ENCODE results near the gene ZRANB2. TPM values are rescaled to one million over a fixed set of nuclear protein-coding genes. Genes with fewer than 3 reads are reported as not detected.

ZRANB2 gene
- total and polyA plus RNA-seq, 2 of the 4 experiments (the other 2 are of a cell fraction) = 23.7 to 67.2 TPM

- TF ChIP-seq BHLHE40 (IDR thresholded peaks at IDR 0.05; ENCODE audit: low read depth, low read length) = no peak
These were observed 7.9 kb upstream of the ZRANB2 start (continued) for GRCh38 chr1:71088645-71089287.

- H3K9me3 ChIP-seq (ENCODE audit: control insufficient read depth, insufficient read depth, low read length) = no peaks in the 10 kb centered on the region
- no peak overlapping the region for H2AK9ac ChIP-seq (replicated peaks; ENCODE audit: low read depth, low read length, poor library complexity)
- BruUV-seq (replicated peaks) = no TSS peak
- H4K8ac ChIP-seq (ENCODE audit: low read depth in 2 of 2, low read length in 2 of 2) = no peak overlapping the region
- no peaks in the 10 kb centered on the region for H3K36me3 ChIP-seq (ENCODE audit: control insufficient read depth, insufficient read depth, low read length)
- ChIA-PET POLR2A (ENCODE audit: unreplicated experiment) (no interaction called here), CTCF (no interaction called here)
- no peak overlapping the region for H2BK20ac ChIP-seq (ENCODE audit: low read depth, low read length)
- H2AFZ ChIP-seq (replicated peaks; ENCODE audit: low read length, poor library complexity) = no peak overlapping the region
- no peak overlapping the region for H3K18ac ChIP-seq (ENCODE audit: low read depth, low read length)
- TF ChIP-seq, protein P1, sequence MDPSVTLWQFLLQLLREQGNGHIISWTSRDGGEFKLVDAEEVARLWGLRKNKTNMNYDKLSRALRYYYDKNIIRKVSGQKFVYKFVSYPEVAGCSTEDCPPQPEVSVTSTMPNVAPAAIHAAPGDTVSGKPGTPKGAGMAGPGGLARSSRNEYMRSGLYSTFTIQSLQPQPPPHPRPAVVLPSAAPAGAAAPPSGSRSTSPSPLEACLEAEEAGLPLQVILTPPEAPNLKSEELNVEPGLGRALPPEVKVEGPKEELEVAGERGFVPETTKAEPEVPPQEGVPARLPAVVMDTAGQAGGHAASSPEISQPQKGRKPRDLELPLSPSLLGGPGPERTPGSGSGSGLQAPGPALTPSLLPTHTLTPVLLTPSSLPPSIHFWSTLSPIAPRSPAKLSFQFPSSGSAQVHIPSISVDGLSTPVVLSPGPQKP (IDR thresholded peaks at IDR 0.05; ENCODE audit: borderline replicate concordance, low read depth, low read length) = no peak
- TF ChIP-seq SMC3 (IDR thresholded peaks at IDR 0.05; ENCODE audit: low read depth, low read length) (no peak), RCOR1 (IDR thresholded peaks at IDR 0.05; ENCODE audit: insufficient replicate concordance, low read length) (no peak), MAZ (IDR thresholded peaks at IDR 0.05; ENCODE audit: borderline replicate concordance, low read depth, low read length) (no peak), CEBPB (IDR thresholded peaks at IDR 0.05; ENCODE audit: low read depth, low read length) (no peak), CHD1 (IDR thresholded peaks at IDR 0.05; ENCODE audit: low read depth, low read length) (no peak), POLR2A (IDR thresholded peaks at IDR 0.05; ENCODE audit: low read depth, low read length) (no peak), NFE2L2 (IDR thresholded peaks at IDR 0.05; ENCODE audit: low read depth, low read length) (no peak), RAD21 (IDR thresholded peaks at IDR 0.05; ENCODE audit: low read length) (no peak), RFX5 (IDR thresholded peaks at IDR 0.05; ENCODE audit: low read depth, low read length) (no peak)
- TF ChIP-seq, protein P2, sequence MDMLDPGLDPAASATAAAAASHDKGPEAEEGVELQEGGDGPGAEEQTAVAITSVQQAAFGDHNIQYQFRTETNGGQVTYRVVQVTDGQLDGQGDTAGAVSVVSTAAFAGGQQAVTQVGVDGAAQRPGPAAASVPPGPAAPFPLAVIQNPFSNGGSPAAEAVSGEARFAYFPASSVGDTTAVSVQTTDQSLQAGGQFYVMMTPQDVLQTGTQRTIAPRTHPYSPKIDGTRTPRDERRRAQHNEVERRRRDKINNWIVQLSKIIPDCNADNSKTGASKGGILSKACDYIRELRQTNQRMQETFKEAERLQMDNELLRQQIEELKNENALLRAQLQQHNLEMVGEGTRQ (IDR thresholded peaks at IDR 0.05; ENCODE audit: low read depth, low read length) = no peak
- TF ChIP-seq, protein P3, sequence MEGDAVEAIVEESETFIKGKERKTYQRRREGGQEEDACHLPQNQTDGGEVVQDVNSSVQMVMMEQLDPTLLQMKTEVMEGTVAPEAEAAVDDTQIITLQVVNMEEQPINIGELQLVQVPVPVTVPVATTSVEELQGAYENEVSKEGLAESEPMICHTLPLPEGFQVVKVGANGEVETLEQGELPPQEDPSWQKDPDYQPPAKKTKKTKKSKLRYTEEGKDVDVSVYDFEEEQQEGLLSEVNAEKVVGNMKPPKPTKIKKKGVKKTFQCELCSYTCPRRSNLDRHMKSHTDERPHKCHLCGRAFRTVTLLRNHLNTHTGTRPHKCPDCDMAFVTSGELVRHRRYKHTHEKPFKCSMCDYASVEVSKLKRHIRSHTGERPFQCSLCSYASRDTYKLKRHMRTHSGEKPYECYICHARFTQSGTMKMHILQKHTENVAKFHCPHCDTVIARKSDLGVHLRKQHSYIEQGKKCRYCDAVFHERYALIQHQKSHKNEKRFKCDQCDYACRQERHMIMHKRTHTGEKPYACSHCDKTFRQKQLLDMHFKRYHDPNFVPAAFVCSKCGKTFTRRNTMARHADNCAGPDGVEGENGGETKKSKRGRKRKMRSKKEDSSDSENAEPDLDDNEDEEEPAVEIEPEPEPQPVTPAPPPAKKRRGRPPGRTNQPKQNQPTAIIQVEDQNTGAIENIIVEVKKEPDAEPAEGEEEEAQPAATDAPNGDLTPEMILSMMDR (conservative IDR thresholded peaks at IDR 0.05; ENCODE audit: low read depth, low read length) = no peak
- H3K4me3 ChIP-seq (ENCODE audit: insufficient read depth, low read depth, low read length) = no peak overlapping the region
- DNase-seq = no peak
- dilution Hi-C loops (cut with HindIII; ENCODE audit: low sequenced_read_pairs, unreplicated experiment) (no loop called here), in situ Hi-C loops (cut with MboI; ENCODE audit: low sequenced_read_pairs) (loop anchor here (25.0 kb wide), 2 partner anchors 950 to 1175 kb away; no protein-coding TSS in a partner anchor), intact Hi-C loops (cut with micrococcal nuclease) (no loop called here)
- H2AK5ac ChIP-seq (ENCODE audit: low read depth, low read length) = no peak overlapping the region
- peak overlapping the region; percentile 3; the same call in 1 of the 2 replicates for H2BK120ac ChIP-seq (ENCODE audit: low read depth, low read length)
- H4K91ac ChIP-seq (ENCODE audit: insufficient read depth, low read depth, low read length) = no peak overlapping the region
- no peak overlapping the region for H3K56ac ChIP-seq (ENCODE audit: extremely low read depth, insufficient read depth, low read length)
- H3K23ac ChIP-seq (ENCODE audit: low read depth, low read length) = no peak overlapping the region
- WGBS, 2 experiments (ENCODE audit: extremely low coverage in 2 of 2, insufficient read length in 1 of 2) = no CpG with 5 or more reads among the region's 1 CpG
- no peak overlapping the region for H3K14ac ChIP-seq (replicated peaks; ENCODE audit: low read depth, low read length)
- H4K20me1 ChIP-seq (ENCODE audit: insufficient read depth, low read length) = no peaks in the 10 kb centered on the region
- no peak overlapping the region for H3K9ac ChIP-seq (ENCODE audit: low read depth, low read length)
- no peaks in the 10 kb centered on the region for H3K79me1 ChIP-seq (ENCODE audit: low read depth in 1 of 2, low read length in 2 of 2)
- no peak overlapping the region for H2BK5ac ChIP-seq (ENCODE audit: low read depth, low read length, poor library complexity, severe bottlenecking)
- H3K4me1 ChIP-seq (ENCODE audit: control insufficient read depth, insufficient read depth, low read length) = peaks cover 8% of the 10 kb centered on the region
- no peak overlapping the region for H3K27ac ChIP-seq (ENCODE audit: insufficient read depth, low read length)
- H3K27me3 ChIP-seq (ENCODE audit: control insufficient read depth, insufficient read depth, low read length) = no peaks in the 10 kb centered on the region
- H3K4ac ChIP-seq (ENCODE audit: low read depth, low read length) = 0 out of 2 replicates have a peak overlapping the region, but pooled peaks have one; percentile 7
- no peak for ATAC-seq (ENCODE audit: low read depth)
- no peak overlapping the region for H2BK15ac ChIP-seq (ENCODE audit: low read depth, low read length)
- no peak overlapping the region for H3K4me2 ChIP-seq (ENCODE audit: low read depth, low read length)
- H4K5ac ChIP-seq (ENCODE audit: low read depth, low read length) = no peak overlapping the region
- peaks cover 3% of the 10 kb centered on the region for H3K9me1 ChIP-seq (ENCODE audit: insufficient read depth, low read length)
These were observed 6.9 kb upstream of the ZRANB2 start for GRCh38 chr1:71087713-71088112.
